HEK293T (cell line): ENCODE results near the gene MPRIP.

Experiments
- CTCF ChIA-PET: fragments of 350-600 bp; formaldehyde crosslinking; extraction: SDS; loops from one replicate; lab custom pipeline; 2021; ENCODE audit warnings: antibody characterized with exemption, inconsistent platforms; lab: Yijun Ruan, JAX
- POLR2A ChIA-PET: fragments of 350-600 bp; formaldehyde crosslinking; extraction: SDS; loops from one replicate; lab custom pipeline; 2020; ENCODE audit warnings: antibody characterized with exemption, inconsistent platforms; lab: Yijun Ruan, JAX
- DNase-seq: peaks from one replicate; pipeline ENCODE4 v3.0.0; 2012; ENCODE audit warnings: mixed read lengths; ENCODE audit errors: extremely low spot score
- ARNT ChIP-seq: fragments of 450-650 bp; IDR thresholded peaks from 2 replicates; pipeline ENCODE4 v1.6.1; 2017; ENCODE audit warnings: mild to moderate bottlenecking
- BHLHE40 ChIP-seq: fragments of 450-650 bp; IDR thresholded peaks from 2 replicates; pipeline ENCODE4 v1.6.1; 2016; ENCODE audit warnings: mild to moderate bottlenecking, moderate library complexity, borderline replicate concordance
- CTBP1 ChIP-seq: fragments of 450-650 bp; IDR thresholded peaks from 2 replicates; pipeline ENCODE4 v1.6.1; 2016; ENCODE audit warnings: borderline replicate concordance
- ELF4 ChIP-seq: fragments of 450-650 bp; IDR thresholded peaks from 2 replicates; pipeline ENCODE4 v1.6.1; 2017; ENCODE audit warnings: antibody characterized with exemption
- FOXA1 ChIP-seq: fragments of 450-650 bp; IDR thresholded peaks from 2 replicates; pipeline ENCODE4 v1.6.1; 2016; ENCODE audit warnings: mild to moderate bottlenecking
- FOXK2 ChIP-seq: fragments of 450-650 bp; IDR thresholded peaks from 2 replicates; pipeline ENCODE4 v1.6.1; 2016; ENCODE audit warnings: mild to moderate bottlenecking
- FOXM1 ChIP-seq: fragments of 450-650 bp; IDR thresholded peaks from 2 replicates; pipeline ENCODE4 v1.6.1; 2017; ENCODE audit warnings: mild to moderate bottlenecking, borderline replicate concordance
- HDGF ChIP-seq: fragments of 450-650 bp; IDR thresholded peaks from 2 replicates; pipeline ENCODE4 v1.6.1; 2017; ENCODE audit warnings: antibody characterized with exemption, borderline replicate concordance
- L3MBTL2 ChIP-seq: fragments of 450-650 bp; conservative IDR thresholded peaks from 2 replicates; pipeline ENCODE4 v1.6.1; 2016; ENCODE audit warnings: mild to moderate bottlenecking
- LEF1 ChIP-seq: fragments of 450-650 bp; IDR thresholded peaks from 2 replicates; pipeline ENCODE4 v1.6.1; 2017; ENCODE audit warnings: mild to moderate bottlenecking, borderline replicate concordance
- NFRKB ChIP-seq: fragments of 450-650 bp; IDR thresholded peaks from 2 replicates; pipeline ENCODE4 v1.6.1; 2016; ENCODE audit warnings: mild to moderate bottlenecking, moderate library complexity
- PKNOX1 ChIP-seq: fragments of 450-650 bp; IDR thresholded peaks from 2 replicates; pipeline ENCODE4 v1.6.1; 2016
- SP1 ChIP-seq: fragments of 450-650 bp; IDR thresholded peaks from 2 replicates; pipeline ENCODE4 v1.6.1; 2017
- SUZ12 ChIP-seq: fragments of 450-650 bp; IDR thresholded peaks from 2 replicates; pipeline ENCODE4 v1.6.1; 2016; ENCODE audit warnings: mild to moderate bottlenecking
- TARDBP ChIP-seq: fragments of 450-650 bp; IDR thresholded peaks from 2 replicates; pipeline ENCODE4 v1.6.1; 2016
- ZNF384 ChIP-seq: fragments of 450-650 bp; IDR thresholded peaks from 2 replicates; pipeline ENCODE4 v1.6.1; 2016

Gene MPRIP

DNA sequence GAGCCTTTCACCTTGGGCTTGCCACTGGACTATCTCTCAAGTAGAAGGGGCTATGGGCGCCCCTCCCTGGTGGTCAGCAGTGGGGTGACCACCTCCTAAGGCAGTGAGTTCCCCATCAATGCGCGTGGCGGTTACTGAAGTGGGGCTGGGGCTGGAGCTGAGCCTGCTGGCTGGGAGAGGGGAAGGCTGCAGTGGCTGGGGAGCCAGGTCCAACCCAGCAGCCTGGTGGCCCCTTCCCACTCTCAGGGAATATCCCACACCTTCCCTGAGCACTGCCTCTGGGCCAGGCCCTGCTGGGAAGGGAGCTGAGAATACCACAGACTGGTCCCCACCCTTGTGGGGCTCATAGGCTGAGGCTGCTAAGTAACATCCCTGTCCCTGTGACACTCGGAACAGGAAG is 19.8 kb upstream of the MPRIP start:
- DNase-seq: no peak
- POLR2A ChIA-PET: interaction anchor here (0.7 kb wide), 1 partner anchor 487 kb away, joined by 3 read pairs; no protein-coding TSS in a partner anchor
- TF ChIP-seq ARNT (no peak), ELF4 (no peak), SUZ12 (no peak), ZNF384 (no peak), LEF1 (no peak), NFRKB (no peak)
- CTCF ChIA-PET: no interaction called here

- TF ChIP-seq PKNOX1 (no peak), SP1 (no peak), L3MBTL2 (no peak), LEF1 (no peak), ARNT (no peak), TARDBP (no peak), FOXA1 (no peak), ELF4 (no peak), ZNF384 (no peak), SUZ12 (no peak), HDGF (no peak), NFRKB (no peak), BHLHE40 (no peak), CTBP1 (no peak), FOXK2 (no peak), FOXM1 (no peak)
- POLR2A ChIA-PET: interaction anchor here (1.1 kb wide), 1 partner anchor 16 kb away, joined by 3 read pairs; no protein-coding TSS in a partner anchor
- DNase-seq: no peak
Measured at GRCh38 chr17:17024778-17025300, 17.4 kb upstream of the MPRIP start.

DNA sequence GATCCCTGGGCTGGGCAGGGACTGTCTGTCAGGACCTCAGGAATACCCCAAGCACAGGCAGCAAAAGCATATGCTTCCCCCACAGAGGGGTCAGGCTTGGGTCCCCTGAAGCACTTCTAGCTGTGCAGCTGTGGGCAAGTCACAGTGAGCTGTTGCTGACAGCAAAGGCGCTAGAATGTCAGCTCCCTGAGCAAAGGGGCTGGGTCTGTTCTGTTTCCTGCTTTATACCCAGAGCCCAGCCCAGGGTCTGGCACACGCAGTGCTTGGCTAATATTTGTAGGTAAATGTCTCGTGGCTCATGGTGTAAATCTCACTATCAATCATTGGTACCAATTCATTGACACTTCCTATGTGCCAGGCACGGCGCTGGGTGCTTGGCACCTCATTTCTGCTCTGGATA is 16.6 kb upstream of the MPRIP start:
- DNase-seq: no peak
- ChIA-PET POLR2A (interaction anchor here (1.1 kb wide), 1 partner anchor 15 kb away, joined by 3 read pairs; no protein-coding TSS in a partner anchor), CTCF (interaction anchor here (0.7 kb wide), 1 partner anchor 9 kb away, joined by 3 read pairs; no protein-coding TSS in a partner anchor)
- TF ChIP-seq SUZ12 (no peak), BHLHE40 (no peak), ZNF384 (no peak), FOXK2 (no peak), TARDBP (no peak), NFRKB (no peak), FOXM1 (no peak), ELF4 (no peak), HDGF (no peak)

More at GRCh38 chr17:17024778-17025300, 17.4 kb upstream of the MPRIP start:
- CTCF ChIA-PET: interaction anchor here (0.7 kb wide), 1 partner anchor 10 kb away, joined by 3 read pairs; no protein-coding TSS in a partner anchor

- TF ChIP-seq SP1: no peak
- no peak for TF ChIP-seq SUZ12
- TF ChIP-seq ZNF384: no peak
- no peak for DNase-seq
- POLR2A ChIA-PET: no interaction called here
- CTCF ChIA-PET: no interaction called here
Measured at GRCh38 chr17:17026163-17026562, 16.1 kb upstream of the MPRIP start.

GRCh38 chr17:17027442-17028058 is 14.7 kb upstream of the MPRIP start:
- DNase-seq: no peak
- CTCF ChIA-PET: interaction anchor here (0.6 kb wide), 1 partner anchor 8 kb away, joined by 4 read pairs; no protein-coding TSS in a partner anchor
- POLR2A ChIA-PET: interaction anchor here (1.0 to 1.7 kb wide), 3 partner anchors 11 to 17 kb away, joined by 3 to 7 read pairs (median 4); partner anchors contain the start of gene MPRIP
- TF ChIP-seq FOXA1 (no peak), NFRKB (no peak), BHLHE40 (no peak), LEF1 (no peak), PKNOX1 (no peak), ELF4 (no peak), TARDBP (no peak), FOXM1 (no peak), SP1 (no peak), CTBP1 (no peak), L3MBTL2 (no peak), ZNF384 (no peak)

DNA sequence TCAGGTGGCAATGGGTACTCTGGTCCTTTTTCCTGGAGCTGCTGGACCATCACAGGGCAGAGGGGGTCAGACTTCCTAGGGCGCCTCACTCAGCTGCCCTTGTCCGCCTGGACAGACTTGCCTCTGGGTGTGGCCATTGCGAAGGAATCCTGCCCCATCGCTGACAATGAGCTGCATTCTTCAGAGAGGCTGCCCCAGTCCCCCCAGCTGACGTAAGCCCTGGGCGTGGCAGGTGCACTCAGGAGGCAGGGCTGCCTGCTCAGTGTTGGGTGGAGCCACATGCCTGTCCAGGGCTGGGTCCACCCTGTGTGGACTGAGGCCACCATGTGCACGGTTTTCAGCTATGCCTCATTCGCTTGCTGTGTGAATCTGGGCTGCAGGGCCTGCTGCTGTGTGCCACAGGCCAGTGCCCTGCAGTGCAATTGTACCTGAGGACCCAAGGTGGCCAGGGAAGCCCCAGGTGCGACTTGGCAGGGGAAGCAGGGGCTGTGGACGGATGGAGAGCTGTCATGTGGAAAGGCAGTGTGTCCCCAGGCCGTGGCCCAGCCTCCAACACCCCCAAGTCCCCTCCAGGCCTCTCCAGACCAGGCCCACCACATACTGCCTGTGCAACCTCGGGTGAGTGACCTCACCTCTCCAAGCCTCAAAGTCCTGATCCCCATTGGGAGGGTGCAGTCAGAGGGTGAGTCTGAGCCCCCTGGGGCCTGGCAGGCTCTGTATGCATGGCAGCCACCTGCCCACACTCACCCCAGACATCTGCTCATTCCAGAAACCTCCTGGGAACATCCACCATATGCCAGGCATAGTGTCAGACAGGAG is 14.0 kb upstream of the MPRIP start:
- CTCF ChIA-PET: interaction anchor here (0.6 kb wide), 1 partner anchor 8 kb away, joined by 4 read pairs; no protein-coding TSS in a partner anchor
- no peak for DNase-seq
- POLR2A ChIA-PET: interaction anchor here (1.0 to 1.7 kb wide), 3 partner anchors 12 to 16 kb away, joined by 3 to 7 read pairs (median 4); partner anchors contain the start of gene MPRIP
- TF ChIP-seq CTBP1 (no peak), ELF4 (no peak), ZNF384 (no peak), TARDBP (no peak), PKNOX1 (no peak), L3MBTL2 (no peak), LEF1 (no peak), BHLHE40 (no peak), FOXA1 (no peak), SP1 (no peak)
